HepG2 (cell line): Measurements from ENCODE around the gene FANCM. TPM values are rescaled to one million over a fixed set of nuclear protein-coding genes. Genes with fewer than 3 reads are reported as not detected.

ENCODE experiments used
- ATAC-seq: fragments of 200-7000 bp; cut with Tn5 transposase; 3 replicates; pipeline ENCODE4 v1.9.1; 2020; ENCODE audit warnings: mild to moderate bottlenecking, moderate library complexity
- BruUV-seq: library from RNA; stranded (reverse); fragments of 400-500 nt; replicated peaks from 2 replicates; lab custom pipeline; 2021; lab: Mats Ljungman, UMichigan
- CTCF ChIA-PET: fragments of 300-600 bp; formaldehyde crosslinking; extraction: SDS; loops from one replicate; lab custom pipeline; 2021; ENCODE audit warnings: low total read pairs, inconsistent platforms, low intra/inter-chr PET ratio; lab: Yijun Ruan, JAX
- POLR2A ChIA-PET: fragments of 350-600 bp; sonication (Branson Sonifier 250); formaldehyde crosslinking; loops from one replicate; lab custom pipeline; 2020; ENCODE audit warnings: antibody characterized with exemption, inconsistent platforms; lab: Yijun Ruan, JAX
- DNase-seq: peaks from one replicate; pipeline ENCODE4 v3.0.0-alpha.2; 2015; ENCODE audit warnings: low spot score
- FAIRE-seq: peaks from 3 replicates; lab custom pipeline; 2011; peaks lifted over from hg19 to GRCh38; lab: Jason Lieb, UNC
- H2AFZ ChIP-seq: one replicate; pipeline ENCODE4 v1.6.1; 2011; ENCODE audit warnings: low read length, inconsistent platforms
- H3K27ac ChIP-seq: fragments of 300-600 bp; 3 replicates; pipeline ENCODE4 v1.8.0; 2011; ENCODE audit warnings: mixed run types, mild to moderate bottlenecking, mixed read lengths, low read length, inconsistent platforms; ENCODE audit not compliant: insufficient read depth; ENCODE audit errors: extremely low read length
- H3K27me3 ChIP-seq, 2 experiments: fragments of 200-600 bp in 1 of 2; 2 replicates in 1 of 2; 3 replicates in 1 of 2; pipeline versions ENCODE4 v1.6.0 to v1.8.0; 2011; ENCODE audit warnings: low read length in 2 of 2, mild to moderate bottlenecking in 2 of 2, moderate library complexity in 2 of 2, inconsistent platforms in 1 of 2; ENCODE audit not compliant: insufficient read depth in 2 of 2, control insufficient read depth in 1 of 2
- H3K36me3 ChIP-seq, 2 experiments: fragments of 200-600 bp in 1 of 2; replicated peaks in 1 of 2; 2 replicates in 1 of 2; 3 replicates in 1 of 2; pipeline versions ENCODE4 v1.5.1 to v1.8.0; 2011; ENCODE audit warnings: low read length in 2 of 2, inconsistent platforms in 1 of 2; ENCODE audit not compliant: insufficient read depth in 2 of 2, control insufficient read depth in 1 of 2
- H3K4me1 ChIP-seq: 2 replicates; pipeline ENCODE4 v1.5.1; 2012; ENCODE audit warnings: low read length, inconsistent platforms; ENCODE audit not compliant: insufficient read depth
- H3K4me2 ChIP-seq: 2 replicates; pipeline ENCODE4 v1.6.0; 2011; ENCODE audit warnings: low read depth, low read length, inconsistent platforms
- H3K4me3 ChIP-seq, 3 experiments: fragments of 200-600 bp in 1 of 3; sonication (generic), shearing (Covaris generic) in 1 of 3; replicated peaks in 1 of 3; 2 replicates each; pipeline ENCODE4 v1.5.1; 2011 to 2016; ENCODE audit warnings: low read length in 3 of 3, inconsistent platforms in 2 of 3, low read depth in 2 of 3, mild to moderate bottlenecking in 2 of 3, control low read depth in 1 of 3, mixed read lengths in 1 of 3; ENCODE audit not compliant: insufficient read depth in 1 of 3
- H3K79me2 ChIP-seq: one replicate; pipeline ENCODE4 v1.6.1; 2011; ENCODE audit warnings: low read length, inconsistent platforms; ENCODE audit not compliant: insufficient read depth
- H3K9ac ChIP-seq: 2 replicates; pipeline ENCODE4 v1.6.0; 2011; ENCODE audit warnings: mild to moderate bottlenecking, low read depth, low read length, inconsistent platforms; ENCODE audit not compliant: insufficient read depth
- H3K9me3 ChIP-seq: 2 replicates; pipeline ENCODE4 v1.5.1; 2012; ENCODE audit warnings: mild to moderate bottlenecking, low read length
- H4K20me1 ChIP-seq: 2 replicates; pipeline ENCODE4 v1.6.0; 2011; ENCODE audit warnings: inconsistent platforms, mild to moderate bottlenecking, low read length, moderate library complexity; ENCODE audit not compliant: insufficient read depth
- ARHGAP35 ChIP-seq: sonication (generic); formaldehyde crosslinking; IDR thresholded peaks from 2 replicates; pipeline ENCODE4 v1.9.0; 2022; ENCODE audit warnings: mild to moderate bottlenecking, inconsistent platforms, moderate library complexity, missing genetic modification reagents, borderline replicate concordance
- ATF7 ChIP-seq, 2 experiments: fragments of 450-650 bp in 1 of 2; sonication (generic) in 1 of 2; formaldehyde crosslinking in 1 of 2; IDR thresholded peaks; 2 replicates each; pipeline versions ENCODE4 v1.4.0 to v1.6.1; 2016 to 2020; ENCODE audit warnings: antibody characterized with exemption in 1 of 2, mild to moderate bottlenecking in 1 of 2, missing genetic modification reagents in 1 of 2
- CREB1 ChIP-seq, 2 experiments: fragments of 450-650 bp in 1 of 2; IDR thresholded peaks; 2 replicates each; pipeline ENCODE4 v1.6.1; 2016 to 2017; ENCODE audit warnings: control low read depth in 1 of 2, mild to moderate bottlenecking in 1 of 2, missing compliant biosample characterization in 1 of 2, missing genetic modification characterization in 1 of 2
- ESRRA ChIP-seq: sonication (generic); formaldehyde crosslinking; IDR thresholded peaks from 2 replicates; pipeline ENCODE4 v1.5.1; 2020; ENCODE audit warnings: mild to moderate bottlenecking, low read depth, missing genetic modification reagents
- HCFC1 ChIP-seq: fragments of 150-350 bp; IDR thresholded peaks from 2 replicates; pipeline ENCODE4 v1.6.1; 2014; ENCODE audit warnings: low read depth, low read length
- HOXA5 ChIP-seq: sonication (generic); formaldehyde crosslinking; IDR thresholded peaks from 2 replicates; pipeline ENCODE4 v1.4.0; 2020; ENCODE audit warnings: missing genetic modification reagents
- KDM1A ChIP-seq: IDR thresholded peaks from 2 replicates; pipeline ENCODE4 v1.6.1; 2016; ENCODE audit warnings: missing compliant biosample characterization
- KDM3A ChIP-seq: IDR thresholded peaks from 2 replicates; pipeline ENCODE4 v1.6.1; 2018; ENCODE audit warnings: low read depth, missing compliant biosample characterization
- KDM5B ChIP-seq: sonication (generic); formaldehyde crosslinking; IDR thresholded peaks from 2 replicates; pipeline ENCODE4 v1.4.0; 2020; ENCODE audit warnings: missing genetic modification reagents, mild to moderate bottlenecking, borderline replicate concordance
- NR2F2 ChIP-seq: IDR thresholded peaks from 2 replicates; pipeline ENCODE4 v1.6.1; 2012; ENCODE audit warnings: low read depth, inconsistent platforms, borderline replicate concordance
- SMYD3 ChIP-seq: sonication (generic); formaldehyde crosslinking; IDR thresholded peaks from 2 replicates; pipeline ENCODE4 v1.8.1; 2023; ENCODE audit warnings: mild to moderate bottlenecking, missing genetic modification reagents
- TBL1XR1 ChIP-seq: fragments of 150-350 bp; IDR thresholded peaks from 2 replicates; pipeline ENCODE4 v1.6.1; 2014; ENCODE audit warnings: borderline replicate concordance, low read length; ENCODE audit not compliant: partially characterized antibody
- ZBTB1 ChIP-seq: sonication (generic); formaldehyde crosslinking; IDR thresholded peaks from 2 replicates; pipeline ENCODE4 v1.4.0; 2020; ENCODE audit warnings: missing genetic modification reagents, borderline replicate concordance
- ZEB1 ChIP-seq: IDR thresholded peaks from 2 replicates; pipeline ENCODE4 v1.6.1; 2012; ENCODE audit warnings: mild to moderate bottlenecking, low read depth, inconsistent platforms; ENCODE audit not compliant: insufficient replicate concordance
- ZNF143 ChIP-seq: sonication (generic); formaldehyde crosslinking; IDR thresholded peaks from 2 replicates; pipeline ENCODE4 v1.4.0; 2020; ENCODE audit warnings: missing genetic modification reagents
- ZNF224 ChIP-seq: sonication (generic); formaldehyde crosslinking; IDR thresholded peaks from 2 replicates; pipeline ENCODE4 v1.5.0; 2020; ENCODE audit warnings: mild to moderate bottlenecking, missing genetic modification reagents
- WGBS: methylation state at CpG from one replicate; pipeline ENCODE4 v1.1.6; 2017; ENCODE audit warnings: low lambda C conversion rate; 5-methylcytosine and 5-hydroxymethylcytosine counted together
- in situ Hi-C: cut with HindIII; loops from 2 replicates; pipeline ENCODE4 v1.10.0; 2017; ENCODE audit warnings: low pct_unique_long_range_greater_than_20kb; ENCODE audit not compliant: extremely low pct_ligation_motif_present
- intact Hi-C: fragments of 100-400 bp; cut with micrococcal nuclease; formaldehyde crosslinking; loops from one replicate; pipeline ENCODE4 v1.10.0; 2022; ENCODE audit not compliant: unreplicated experiment
- polyA plus RNA-seq, 8 experiments: library from polyadenylated mRNA; depleted of rRNA in 3 of 8; stranded (reverse) in 7 of 8; unstranded in 1 of 8; fragments of >200 nt; fragmentation: Illumina TruSeq in 4 of 8; extraction: Trizol in 4 of 8; gene quantifications; 2 replicates each; pipeline versions ENCODE4 v1.2.1 to v1.2.3, GENCODE V29; 2011 to 2016; ENCODE audit warnings: low read depth in 4 of 8, missing spikeins in 1 of 8, mixed read lengths in 1 of 8; ENCODE audit not compliant: insufficient read depth in 1 of 8
- total RNA-seq, 5 experiments: library from RNA; depleted of rRNA; stranded (reverse); fragments of >200 nt; fragmentation: Illumina TruSeq; extraction: Trizol; gene quantifications; 2 replicates each; pipeline ENCODE4 v1.2.3, GENCODE V29; 2016; ENCODE audit warnings: low read depth in 1 of 5
- TF ChIP-seq, protein P1 (sequence below): sonication (generic); formaldehyde crosslinking; IDR thresholded peaks from 2 replicates; pipeline ENCODE4 v1.8.1; 2023; ENCODE audit warnings: mild to moderate bottlenecking, missing genetic modification reagents
- TF ChIP-seq, protein P2 (sequence below): sonication (generic); formaldehyde crosslinking; IDR thresholded peaks from 2 replicates; pipeline ENCODE4 v1.4.0; 2020; ENCODE audit warnings: missing genetic modification reagents, borderline replicate concordance
- TF ChIP-seq, protein P3 (sequence below): sonication (generic); formaldehyde crosslinking; IDR thresholded peaks from 2 replicates; pipeline ENCODE4 v1.5.1; 2020; ENCODE audit warnings: mild to moderate bottlenecking, missing genetic modification reagents, borderline replicate concordance

Gene FANCM
- total and polyA plus RNA-seq, 2 of the 13 experiments (the other 11 are each of a cell fraction or from before 2014, with no cell fraction given), result 2.6 to 10.4 TPM

DNA sequence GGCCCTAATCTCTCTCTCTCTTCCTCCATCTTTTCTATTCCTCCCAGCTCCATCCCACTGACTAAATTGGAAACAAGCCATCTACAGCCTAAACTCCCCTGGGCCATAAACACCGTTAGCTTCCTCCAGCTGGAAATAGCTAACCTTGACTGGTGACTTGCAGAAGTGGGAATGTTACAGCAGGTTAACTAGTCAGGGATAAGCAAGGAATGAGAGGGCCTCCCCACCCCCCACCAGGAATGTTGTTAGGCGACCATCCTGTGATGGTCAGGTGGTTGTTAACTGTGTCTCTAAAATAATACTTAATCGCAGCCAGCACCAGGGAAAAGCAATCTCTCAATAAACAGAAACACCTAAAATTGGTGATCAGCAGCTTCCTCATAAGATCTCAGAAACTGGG lies 76.5 kb downstream of the FANCM start:
- DNase-seq, result no peak
- ChIA-PET CTCF (no interaction called here), POLR2A (no interaction called here)
- Histone ChIP-seq H3K79me2 (no peaks in the 10 kb centered on the region), H3K27me3 (no peaks in the 10 kb centered on the region), H3K4me3 (no peak overlapping the region), H3K36me3 (peaks cover 3 to 28% of the 10 kb centered on the region in 2 experiments; a peak in 4 of 5 replicates), H4K20me1 (no peaks in the 10 kb centered on the region), H3K4me1 (peaks cover 29% of the 10 kb centered on the region), H3K9ac (no peak overlapping the region), H3K9me3 (no peaks in the 10 kb centered on the region), H3K27ac (no peak overlapping the region), H3K4me2 (no peak overlapping the region), H2AFZ (no peak overlapping the region)
- ATAC-seq, result no peak
- in situ Hi-C loops (no loop called here), intact Hi-C loops (no loop called here)
- FAIRE-seq, result no peak
- WGBS, result 98% methylated on average over 3 of the region's 3 CpGs
- no TSS peak for BruUV-seq
- no peak for TF ChIP-seq SMYD3 (CRISPR knock-in tag)
- TF ChIP-seq ZEB1, result no peak
- TF ChIP-seq TBL1XR1, result no peak
- no peak for TF ChIP-seq KDM1A (CRISPR knock-in tag)
- TF ChIP-seq, protein P1, sequence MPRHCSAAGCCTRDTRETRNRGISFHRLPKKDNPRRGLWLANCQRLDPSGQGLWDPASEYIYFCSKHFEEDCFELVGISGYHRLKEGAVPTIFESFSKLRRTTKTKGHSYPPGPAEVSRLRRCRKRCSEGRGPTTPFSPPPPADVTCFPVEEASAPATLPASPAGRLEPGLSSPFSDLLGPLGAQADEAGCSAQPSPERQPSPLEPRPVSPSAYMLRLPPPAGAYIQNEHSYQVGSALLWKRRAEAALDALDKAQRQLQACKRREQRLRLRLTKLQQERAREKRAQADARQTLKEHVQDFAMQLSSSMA (CRISPR knock-in tag), result no peak
- TF ChIP-seq ZNF143 (CRISPR knock-in tag), result no peak
- no peak for TF ChIP-seq ATF7 (IDR thresholded peaks at IDR 0.05)
- TF ChIP-seq ATF7 (CRISPR knock-in tag; IDR thresholded peaks at IDR 0.05), result no peak
- no peak for TF ChIP-seq CREB1 (IDR thresholded peaks at IDR 0.05)
- no peak for TF ChIP-seq CREB1 (CRISPR knock-in tag; IDR thresholded peaks at IDR 0.05)
- no peak for TF ChIP-seq NR2F2
- TF ChIP-seq KDM3A (CRISPR knock-in tag), result no peak
- TF ChIP-seq ARHGAP35 (CRISPR knock-in tag), result no peak
- TF ChIP-seq ESRRA (CRISPR knock-in tag), result no peak
- TF ChIP-seq, protein P2, sequence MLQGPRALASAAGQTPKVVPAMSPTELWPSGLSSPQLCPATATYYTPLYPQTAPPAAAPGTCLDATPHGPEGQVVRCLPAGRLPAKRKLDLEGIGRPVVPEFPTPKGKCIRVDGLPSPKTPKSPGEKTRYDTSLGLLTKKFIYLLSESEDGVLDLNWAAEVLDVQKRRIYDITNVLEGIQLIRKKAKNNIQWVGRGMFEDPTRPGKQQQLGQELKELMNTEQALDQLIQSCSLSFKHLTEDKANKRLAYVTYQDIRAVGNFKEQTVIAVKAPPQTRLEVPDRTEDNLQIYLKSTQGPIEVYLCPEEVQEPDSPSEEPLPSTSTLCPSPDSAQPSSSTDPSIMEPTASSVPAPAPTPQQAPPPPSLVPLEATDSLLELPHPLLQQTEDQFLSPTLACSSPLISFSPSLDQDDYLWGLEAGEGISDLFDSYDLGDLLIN (CRISPR knock-in tag), result no peak
- no peak for TF ChIP-seq KDM5B (CRISPR knock-in tag)
- TF ChIP-seq, protein P3, sequence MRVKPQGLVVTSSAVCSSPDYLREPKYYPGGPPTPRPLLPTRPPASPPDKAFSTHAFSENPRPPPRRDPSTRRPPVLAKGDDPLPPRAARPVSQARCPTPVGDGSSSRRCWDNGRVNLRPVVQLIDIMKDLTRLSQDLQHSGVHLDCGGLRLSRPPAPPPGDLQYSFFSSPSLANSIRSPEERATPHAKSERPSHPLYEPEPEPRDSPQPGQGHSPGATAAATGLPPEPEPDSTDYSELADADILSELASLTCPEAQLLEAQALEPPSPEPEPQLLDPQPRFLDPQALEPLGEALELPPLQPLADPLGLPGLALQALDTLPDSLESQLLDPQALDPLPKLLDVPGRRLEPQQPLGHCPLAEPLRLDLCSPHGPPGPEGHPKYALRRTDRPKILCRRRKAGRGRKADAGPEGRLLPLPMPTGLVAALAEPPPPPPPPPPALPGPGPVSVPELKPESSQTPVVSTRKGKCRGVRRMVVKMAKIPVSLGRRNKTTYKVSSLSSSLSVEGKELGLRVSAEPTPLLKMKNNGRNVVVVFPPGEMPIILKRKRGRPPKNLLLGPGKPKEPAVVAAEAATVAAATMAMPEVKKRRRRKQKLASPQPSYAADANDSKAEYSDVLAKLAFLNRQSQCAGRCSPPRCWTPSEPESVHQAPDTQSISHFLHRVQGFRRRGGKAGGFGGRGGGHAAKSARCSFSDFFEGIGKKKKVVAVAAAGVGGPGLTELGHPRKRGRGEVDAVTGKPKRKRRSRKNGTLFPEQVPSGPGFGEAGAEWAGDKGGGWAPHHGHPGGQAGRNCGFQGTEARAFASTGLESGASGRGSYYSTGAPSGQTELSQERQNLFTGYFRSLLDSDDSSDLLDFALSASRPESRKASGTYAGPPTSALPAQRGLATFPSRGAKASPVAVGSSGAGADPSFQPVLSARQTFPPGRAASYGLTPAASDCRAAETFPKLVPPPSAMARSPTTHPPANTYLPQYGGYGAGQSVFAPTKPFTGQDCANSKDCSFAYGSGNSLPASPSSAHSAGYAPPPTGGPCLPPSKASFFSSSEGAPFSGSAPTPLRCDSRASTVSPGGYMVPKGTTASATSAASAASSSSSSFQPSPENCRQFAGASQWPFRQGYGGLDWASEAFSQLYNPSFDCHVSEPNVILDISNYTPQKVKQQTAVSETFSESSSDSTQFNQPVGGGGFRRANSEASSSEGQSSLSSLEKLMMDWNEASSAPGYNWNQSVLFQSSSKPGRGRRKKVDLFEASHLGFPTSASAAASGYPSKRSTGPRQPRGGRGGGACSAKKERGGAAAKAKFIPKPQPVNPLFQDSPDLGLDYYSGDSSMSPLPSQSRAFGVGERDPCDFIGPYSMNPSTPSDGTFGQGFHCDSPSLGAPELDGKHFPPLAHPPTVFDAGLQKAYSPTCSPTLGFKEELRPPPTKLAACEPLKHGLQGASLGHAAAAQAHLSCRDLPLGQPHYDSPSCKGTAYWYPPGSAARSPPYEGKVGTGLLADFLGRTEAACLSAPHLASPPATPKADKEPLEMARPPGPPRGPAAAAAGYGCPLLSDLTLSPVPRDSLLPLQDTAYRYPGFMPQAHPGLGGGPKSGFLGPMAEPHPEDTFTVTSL (CRISPR knock-in tag), result no peak
- TF ChIP-seq ZBTB1, result no peak
- no peak for TF ChIP-seq HCFC1
- no peak for TF ChIP-seq ZNF224
- TF ChIP-seq HOXA5 (CRISPR knock-in tag), result no peak
